WERI-Rb-1 (cell line): ENCODE data around the gene IFT88.

Source experiments
- DNase-seq: peaks from one replicate; pipeline ENCODE4 v3.0.0-alpha.2; 2020
- H3K27ac ChIP-seq: fragments of 250-450 bp; sonication (Bioruptor Pico); 2 replicates; pipeline ENCODE4 v1.5.1; 2020; ENCODE audit warnings: mild to moderate bottlenecking, moderate library complexity
- H3K27me3 ChIP-seq: fragments of 250-450 bp; sonication (Bioruptor Pico); 2 replicates; pipeline ENCODE4 v1.5.1; 2021; ENCODE audit warnings: mild to moderate bottlenecking, low read depth, moderate library complexity; ENCODE audit not compliant: insufficient read depth, severe bottlenecking
- H3K36me3 ChIP-seq: fragments of 250-450 bp; sonication (Bioruptor Pico); 2 replicates; pipeline ENCODE4 v1.5.1; 2020; ENCODE audit warnings: mild to moderate bottlenecking, moderate library complexity
- H3K4me3 ChIP-seq: 2 replicates; pipeline ENCODE4 v1.5.1; 2011; ENCODE audit warnings: low read depth, mild to moderate bottlenecking, control low read depth, low read length
- H3K9me3 ChIP-seq: fragments of 250-450 bp; sonication (Bioruptor Pico); 2 replicates; pipeline ENCODE4 v1.5.1; 2021; ENCODE audit warnings: mild to moderate bottlenecking, moderate library complexity; ENCODE audit not compliant: severe bottlenecking
- TF ChIP-seq, protein P1 (sequence below): IDR thresholded peaks from 2 replicates; pipeline ENCODE4 v1.5.1; 2011; ENCODE audit warnings: low read depth, mild to moderate bottlenecking, control low read depth, inconsistent platforms, low read length

IFT88 gene

GRCh38 chr13:20592606-20593005, 25.6 kb downstream of the IFT88 start:
- H3K9me3 ChIP-seq: no peaks in the 10 kb centered on the region
- TF ChIP-seq, protein P1, sequence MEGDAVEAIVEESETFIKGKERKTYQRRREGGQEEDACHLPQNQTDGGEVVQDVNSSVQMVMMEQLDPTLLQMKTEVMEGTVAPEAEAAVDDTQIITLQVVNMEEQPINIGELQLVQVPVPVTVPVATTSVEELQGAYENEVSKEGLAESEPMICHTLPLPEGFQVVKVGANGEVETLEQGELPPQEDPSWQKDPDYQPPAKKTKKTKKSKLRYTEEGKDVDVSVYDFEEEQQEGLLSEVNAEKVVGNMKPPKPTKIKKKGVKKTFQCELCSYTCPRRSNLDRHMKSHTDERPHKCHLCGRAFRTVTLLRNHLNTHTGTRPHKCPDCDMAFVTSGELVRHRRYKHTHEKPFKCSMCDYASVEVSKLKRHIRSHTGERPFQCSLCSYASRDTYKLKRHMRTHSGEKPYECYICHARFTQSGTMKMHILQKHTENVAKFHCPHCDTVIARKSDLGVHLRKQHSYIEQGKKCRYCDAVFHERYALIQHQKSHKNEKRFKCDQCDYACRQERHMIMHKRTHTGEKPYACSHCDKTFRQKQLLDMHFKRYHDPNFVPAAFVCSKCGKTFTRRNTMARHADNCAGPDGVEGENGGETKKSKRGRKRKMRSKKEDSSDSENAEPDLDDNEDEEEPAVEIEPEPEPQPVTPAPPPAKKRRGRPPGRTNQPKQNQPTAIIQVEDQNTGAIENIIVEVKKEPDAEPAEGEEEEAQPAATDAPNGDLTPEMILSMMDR: no peak
- no peak overlapping the region for H3K27ac ChIP-seq
- no peak overlapping the region for H3K4me3 ChIP-seq
- no peaks in the 10 kb centered on the region for H3K27me3 ChIP-seq
- DNase-seq: no peak
- peaks cover 5% of the 10 kb centered on the region; the same call in 1 of the 2 replicates for H3K36me3 ChIP-seq

DNA sequence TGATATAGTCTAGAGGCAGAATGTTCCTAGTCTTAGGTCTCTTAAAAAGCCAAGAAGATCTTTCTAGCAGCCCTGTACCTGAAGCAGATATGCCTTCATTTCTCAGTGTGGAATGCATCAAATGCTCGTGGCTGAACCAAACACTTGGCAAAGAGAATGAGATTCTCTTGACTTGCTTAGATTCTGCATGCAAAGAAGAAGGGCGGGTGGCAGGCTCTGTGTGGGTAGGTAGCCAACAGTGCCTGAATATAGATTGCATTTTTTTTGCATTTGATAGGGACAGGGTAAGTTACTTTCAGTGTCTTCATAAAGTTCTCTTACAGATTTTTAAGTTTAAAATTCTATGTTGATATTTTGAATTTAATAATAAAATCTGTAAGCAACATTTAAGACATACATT, 27.3 kb downstream of the IFT88 start:
- H3K4me3 ChIP-seq: no peak overlapping the region
- TF ChIP-seq, protein P1: no peak
- peaks cover 5% of the 10 kb centered on the region; the same call in 1 of the 2 replicates for H3K36me3 ChIP-seq
- H3K9me3 ChIP-seq: no peaks in the 10 kb centered on the region
- H3K27me3 ChIP-seq: no peaks in the 10 kb centered on the region
- DNase-seq: no peak
- H3K27ac ChIP-seq: no peak overlapping the region

- TF ChIP-seq, protein P1: no peak
- Histone ChIP-seq H3K27ac (no peak overlapping the region), H3K36me3 (peaks cover 16% of the 10 kb centered on the region), H3K9me3 (no peaks in the 10 kb centered on the region), H3K4me3 (no peak overlapping the region), H3K27me3 (no peaks in the 10 kb centered on the region)
- no peak for DNase-seq
These were observed 40.1 kb downstream of the IFT88 start for GRCh38 chr13:20607015-20607414.

GRCh38 chr13:20608438-20609020, 41.6 kb downstream of the IFT88 start:
- no peak overlapping the region for H3K4me3 ChIP-seq
- no peaks in the 10 kb centered on the region for H3K27me3 ChIP-seq
- TF ChIP-seq, protein P1: no peak
- peaks cover 16% of the 10 kb centered on the region for H3K36me3 ChIP-seq
- no peaks in the 10 kb centered on the region for H3K9me3 ChIP-seq
- no peak overlapping the region for H3K27ac ChIP-seq
- DNase-seq: no peak

DNA sequence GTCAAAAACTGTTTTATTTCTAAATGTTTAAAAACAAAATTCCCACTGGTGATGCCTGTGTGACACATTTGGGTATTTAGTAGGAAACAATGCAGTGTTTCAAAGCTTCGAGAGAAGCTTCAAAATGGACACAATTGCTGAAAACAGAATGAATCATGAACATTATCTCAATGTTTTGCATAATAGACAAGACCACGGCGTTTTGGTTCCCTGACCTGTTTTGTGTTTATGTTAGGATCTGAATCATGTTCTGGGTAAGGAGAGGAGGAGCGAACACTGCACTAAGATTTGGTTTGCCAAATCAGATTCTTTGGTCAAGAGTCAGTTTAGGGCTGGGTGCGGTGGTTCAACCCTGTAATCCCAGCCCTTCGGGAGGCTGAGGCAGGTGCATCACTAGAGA, 42.2 kb downstream of the IFT88 start:
- TF ChIP-seq, protein P1: no peak
- H3K36me3 ChIP-seq: peaks cover 16% of the 10 kb centered on the region

GRCh38 chr13:20610006-20610405, 43.0 kb downstream of the IFT88 start:
- Histone ChIP-seq H3K9me3 (no peaks in the 10 kb centered on the region), H3K36me3 (peaks cover 16% of the 10 kb centered on the region), H3K27ac (no peak overlapping the region), H3K4me3 (no peak overlapping the region), H3K27me3 (no peaks in the 10 kb centered on the region)
- no peak for DNase-seq
- TF ChIP-seq, protein P1: no peak

More for the DNA sequence above, 42.2 kb downstream of the IFT88 start:
- Histone ChIP-seq H3K9me3 (no peaks in the 10 kb centered on the region), H3K27ac (no peak overlapping the region), H3K4me3 (no peak overlapping the region), H3K27me3 (no peaks in the 10 kb centered on the region)
- DNase-seq: no peak
